ENCODE measurements around the gene RASEF. TPM values are rescaled to one million over a fixed set of nuclear protein-coding genes. Genes with fewer than 3 reads are reported as not detected.

RASEF gene
- total RNA-seq, 4 donors from 2014 or later = 0.40 to 9.9 (median 0.81) TPM

- no peak for TF ChIP-seq CTCF (IDR thresholded peaks at IDR 0.05)
- TF ChIP-seq POLR2A (IDR thresholded peaks at IDR 0.05) = no peak
- intact Hi-C loops (cut with DNase I; ENCODE audit: low total_unique reads) = no loop called here
- H3K36me3 ChIP-seq = no peaks in the 10 kb centered on the region
- no peaks in the 10 kb centered on the region for H3K4me1 ChIP-seq
- no peak overlapping the region for H3K27ac ChIP-seq
- H3K27me3 ChIP-seq = no peaks in the 10 kb centered on the region
- DNase-seq = no peak
- no peaks in the 10 kb centered on the region for H3K9me3 ChIP-seq
- H3K4me3 ChIP-seq = no peak overlapping the region
Measured at GRCh38 chr9:83005361-83005760, 57.6 kb downstream of the RASEF start.

GRCh38 chr9:83002329-83002728 lies 60.6 kb downstream of the RASEF start:
- intact Hi-C loops (cut with DNase I; ENCODE audit: low total_unique reads) = no loop called here
- Histone ChIP-seq H3K4me3 (no peak overlapping the region), H3K27ac (no peak overlapping the region), H3K36me3 (no peaks in the 10 kb centered on the region), H3K27me3 (no peaks in the 10 kb centered on the region), H3K4me1 (no peaks in the 10 kb centered on the region), H3K9me3 (no peaks in the 10 kb centered on the region)
- DNase-seq = no peak
- TF ChIP-seq CTCF (IDR thresholded peaks at IDR 0.05) (no peak), POLR2A (IDR thresholded peaks at IDR 0.05) (no peak)

GRCh38 chr9:83000765-83001164 lies 62.2 kb downstream of the RASEF start:
- Histone ChIP-seq H3K9me3 (no peaks in the 10 kb centered on the region), H3K4me1 (no peaks in the 10 kb centered on the region), H3K4me3 (no peak overlapping the region), H3K36me3 (no peaks in the 10 kb centered on the region), H3K27ac (no peak overlapping the region), H3K27me3 (no peaks in the 10 kb centered on the region)
- TF ChIP-seq CTCF (IDR thresholded peaks at IDR 0.05) = no peak
- TF ChIP-seq POLR2A (IDR thresholded peaks at IDR 0.05) = no peak
- intact Hi-C loops (cut with DNase I; ENCODE audit: low total_unique reads) = no loop called here
- no peak for DNase-seq

- TF ChIP-seq POLR2A (IDR thresholded peaks at IDR 0.05) = no peak
- no peak for TF ChIP-seq CTCF (IDR thresholded peaks at IDR 0.05)
- no peaks in the 10 kb centered on the region for H3K36me3 ChIP-seq
- no peak for DNase-seq
- H3K27me3 ChIP-seq = no peaks in the 10 kb centered on the region
- H3K4me1 ChIP-seq = no peaks in the 10 kb centered on the region
- intact Hi-C loops (cut with DNase I; ENCODE audit: low total_unique reads) = no loop called here
- H3K27ac ChIP-seq = no peak overlapping the region
- no peaks in the 10 kb centered on the region for H3K9me3 ChIP-seq
- no peak overlapping the region for H3K4me3 ChIP-seq
Measured at GRCh38 chr9:82998409-82998808, 64.5 kb downstream of the RASEF start.

GRCh38 chr9:82997476-82998140 lies 65.3 kb downstream of the RASEF start:
- no peaks in the 10 kb centered on the region for H3K27me3 ChIP-seq
- TF ChIP-seq CTCF (IDR thresholded peaks at IDR 0.05) (no peak), POLR2A (IDR thresholded peaks at IDR 0.05) (no peak)
- no peaks in the 10 kb centered on the region for H3K4me1 ChIP-seq
- H3K27ac ChIP-seq = no peak overlapping the region
- no peaks in the 10 kb centered on the region for H3K9me3 ChIP-seq
- no peak overlapping the region for H3K4me3 ChIP-seq
- H3K36me3 ChIP-seq = no peaks in the 10 kb centered on the region
- DNase-seq = no peak
- intact Hi-C loops (cut with DNase I; ENCODE audit: low total_unique reads) = no loop called here

All from uterus (tissue), 4 donors.